Vagina (tissue), 2 donors: ENCODE measurements around the gene RAPGEF4. TPM values are rescaled to one million over a fixed set of nuclear protein-coding genes. Genes with fewer than 3 reads are reported as not detected.

Experiments used
- DNase-seq, 2 donors: peaks; one replicate each; pipeline ENCODE4 v3.0.0-alpha.2; 2017; ENCODE audit errors: extremely low spot score in 2 of 2
- H3K27ac ChIP-seq: fragments of 200-600 bp; sonication (generic); one replicate; pipeline ENCODE4 v1.5.1; 2019
- H3K27me3 ChIP-seq: fragments of 200-600 bp; sonication (generic); one replicate; pipeline ENCODE4 v1.5.1; 2019
- H3K36me3 ChIP-seq, 2 donors: fragments of 200-600 bp; sonication (generic); one replicate each; pipeline ENCODE4 v1.5.1; 2017 to 2019
- H3K4me1 ChIP-seq: fragments of 200-600 bp; sonication (generic); one replicate; pipeline ENCODE4 v1.5.1; 2019
- H3K4me3 ChIP-seq, 2 donors: fragments of 200-600 bp; sonication (generic); 1 replicate in 1 of 2; 2 replicates in 1 of 2; pipeline ENCODE4 v1.5.1; 2016 to 2019
- H3K9me3 ChIP-seq: fragments of 200-600 bp; sonication (generic); one replicate; pipeline ENCODE4 v1.5.1; 2019
- CTCF ChIP-seq, 3 experiments: fragments of 450-650 bp in 2 of 3; fragments of 200-600 bp in 1 of 3; sonication (generic) in 1 of 3; IDR thresholded peaks; one replicate each; pipeline ENCODE4 v1.5.1; 2017 to 2019; ENCODE audit warnings: antibody characterized with exemption in 3 of 3, mild to moderate bottlenecking in 2 of 3, moderate library complexity in 2 of 3
- POLR2A ChIP-seq, 2 donors: fragments of 450-650 bp; IDR thresholded peaks; one replicate each; pipeline ENCODE4 v1.6.1; 2017; ENCODE audit warnings: antibody characterized with exemption in 2 of 2, mild to moderate bottlenecking in 2 of 2, moderate library complexity in 2 of 2
- POLR2AphosphoS5 ChIP-seq, 2 donors: sonication (generic); formaldehyde crosslinking; IDR thresholded peaks; one replicate each; pipeline ENCODE4 v1.9.0; 2017; ENCODE audit warnings: antibody characterized with exemption in 2 of 2, mild to moderate bottlenecking in 2 of 2, low read depth in 1 of 2; ENCODE audit not compliant: insufficient read depth in 1 of 2
- intact Hi-C: fragments of 100-400 bp; cut with DNase I; formaldehyde crosslinking; loops from one replicate; pipeline ENCODE4 v1.15.1; 2023
- total RNA-seq: library from RNA; depleted of rRNA; stranded (reverse); fragments of >200 nt; gene quantifications from one replicate; pipeline ENCODE4 v1.2.3, GENCODE V29; 2016

The RAPGEF4 gene
- total RNA-seq, 1 donor from 2014 or later, result 18.4 TPM

- Histone ChIP-seq H3K27me3 (no peaks in the 10 kb centered on the region), H3K9me3 (no peaks in the 10 kb centered on the region), H3K4me3 (no peak overlapping the region), H3K36me3 (no peaks in the 10 kb centered on the region), H3K27ac (no peak overlapping the region), H3K4me1 (no peaks in the 10 kb centered on the region)
- intact Hi-C loops, result no loop called here
- no peak for DNase-seq
- TF ChIP-seq CTCF (IDR thresholded peaks at IDR 0.05) (no peak), POLR2AphosphoS5 (IDR thresholded peaks at IDR 0.05; ENCODE audit: insufficient read depth in 1 of 2, low read depth in 1 of 2) (no peak), POLR2A (IDR thresholded peaks at IDR 0.05) (no peak)
Measured at GRCh38 chr2:172904236-172904635, 168.6 kb downstream of the RAPGEF4 start.

- TF ChIP-seq CTCF (IDR thresholded peaks at IDR 0.05) (no peak), POLR2AphosphoS5 (IDR thresholded peaks at IDR 0.05; ENCODE audit: insufficient read depth in 1 of 2, low read depth in 1 of 2) (no peak), POLR2A (IDR thresholded peaks at IDR 0.05) (no peak)
- H3K4me3 ChIP-seq, result no peak overlapping the region
- intact Hi-C loops, result no loop called here
Measured at GRCh38 chr2:172905937-172906811, 170.5 kb downstream of the RAPGEF4 start.

GRCh38 chr2:172908275-172908674 is 172.6 kb downstream of the RAPGEF4 start:
- H3K27ac ChIP-seq, result no peak overlapping the region
- H3K4me1 ChIP-seq, result no peaks in the 10 kb centered on the region
- H3K27me3 ChIP-seq, result no peaks in the 10 kb centered on the region
- intact Hi-C loops, result no loop called here
- TF ChIP-seq POLR2AphosphoS5 (IDR thresholded peaks at IDR 0.05; ENCODE audit: insufficient read depth in 1 of 2, low read depth in 1 of 2) (no peak), CTCF (IDR thresholded peaks at IDR 0.05) (no peak), POLR2A (IDR thresholded peaks at IDR 0.05) (no peak)
- no peaks in the 10 kb centered on the region for H3K36me3 ChIP-seq
- DNase-seq, result no peak
- no peak overlapping the region for H3K4me3 ChIP-seq
- H3K9me3 ChIP-seq, result no peaks in the 10 kb centered on the region

More at GRCh38 chr2:172905937-172906811, 170.5 kb downstream of the RAPGEF4 start:
- Histone ChIP-seq H3K9me3 (no peaks in the 10 kb centered on the region), H3K27me3 (no peaks in the 10 kb centered on the region), H3K36me3 (no peaks in the 10 kb centered on the region), H3K4me1 (no peaks in the 10 kb centered on the region), H3K27ac (no peak overlapping the region)
- no peak for DNase-seq

GRCh38 chr2:172909454-172909853 is 173.8 kb downstream of the RAPGEF4 start:
- intact Hi-C loops, result no loop called here
- TF ChIP-seq POLR2A (IDR thresholded peaks at IDR 0.05) (no peak), POLR2AphosphoS5 (IDR thresholded peaks at IDR 0.05; ENCODE audit: insufficient read depth in 1 of 2, low read depth in 1 of 2) (no peak), CTCF (IDR thresholded peaks at IDR 0.05) (no peak)

GRCh38 chr2:172912266-172912665 is 176.6 kb downstream of the RAPGEF4 start:
- Histone ChIP-seq H3K4me1 (no peaks in the 10 kb centered on the region), H3K4me3 (no peak overlapping the region), H3K36me3 (no peaks in the 10 kb centered on the region), H3K9me3 (no peaks in the 10 kb centered on the region), H3K27me3 (no peaks in the 10 kb centered on the region), H3K27ac (no peak overlapping the region)
- intact Hi-C loops, result no loop called here
- no peak for DNase-seq
- no peak for TF ChIP-seq POLR2A (IDR thresholded peaks at IDR 0.05)
- TF ChIP-seq CTCF (IDR thresholded peaks at IDR 0.05), result no peak
- no peak for TF ChIP-seq POLR2AphosphoS5 (IDR thresholded peaks at IDR 0.05; ENCODE audit: insufficient read depth in 1 of 2, low read depth in 1 of 2)

More at GRCh38 chr2:172909454-172909853, 173.8 kb downstream of the RAPGEF4 start:
- Histone ChIP-seq H3K4me1 (no peaks in the 10 kb centered on the region), H3K36me3 (no peaks in the 10 kb centered on the region), H3K27me3 (no peaks in the 10 kb centered on the region), H3K9me3 (no peaks in the 10 kb centered on the region), H3K27ac (no peak overlapping the region), H3K4me3 (no peak overlapping the region)
- no peak for DNase-seq
